ENCODE measurements around the gene ALPK1. TPM values are rescaled to one million over a fixed set of nuclear protein-coding genes. Genes with fewer than 3 reads are reported as not detected.

Gene ALPK1
- total and polyA plus RNA-seq, 2 of the 8 experiments (the other 6 are each of a cell fraction or from before 2014, with no cell fraction given), result 0.08 to 0.43 TPM

DNA sequence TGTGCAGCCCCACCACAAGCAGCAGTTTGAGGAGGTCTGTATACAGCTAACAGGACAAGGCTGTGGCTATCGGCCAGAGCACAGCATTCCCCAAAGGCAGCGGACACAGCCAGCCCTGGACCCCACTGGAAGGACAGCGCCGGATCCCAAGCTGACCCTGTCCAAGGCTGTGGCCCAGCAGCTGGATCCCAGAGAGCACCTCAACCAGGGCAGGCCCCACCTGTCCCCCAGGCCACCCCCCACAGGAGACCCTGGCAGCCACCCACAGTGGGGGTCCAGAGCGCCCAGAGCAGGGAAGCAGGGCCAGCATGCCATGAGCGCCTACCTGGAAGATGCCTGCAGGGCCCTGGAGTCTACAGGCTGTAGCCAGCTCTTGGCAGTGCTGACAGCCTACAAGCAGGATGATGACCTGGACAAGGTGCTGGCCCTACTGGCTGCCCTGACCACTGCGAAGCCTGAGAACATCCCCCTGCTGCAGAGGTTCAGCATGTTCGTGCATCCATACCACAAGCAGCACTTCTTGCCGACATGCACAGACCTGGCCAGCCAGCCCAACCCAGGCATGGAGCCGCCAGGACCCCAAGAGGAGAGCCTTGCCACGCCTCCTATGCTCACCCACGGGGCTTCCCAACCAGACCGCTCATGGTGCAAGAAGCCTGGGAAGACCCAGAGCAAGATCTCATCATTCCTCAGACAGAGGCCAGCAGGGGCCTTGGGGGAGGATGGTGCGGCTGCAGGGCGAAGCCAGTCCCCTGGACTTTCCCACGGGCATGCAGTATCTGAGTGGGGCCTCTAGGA is 62.0 kb downstream of the ALPK1 start:
- Histone ChIP-seq H3K4ac (replicated peaks; ENCODE audit: insufficient read length, low read depth, low read length) (no peak overlapping the region), H3K9ac (replicated peaks in 1 of 4; ENCODE audit: extremely low read depth in 1 of 4, low read depth in 3 of 4, low read length in 3 of 4) (no peak overlapping the region), H3K23ac (ENCODE audit: insufficient read length) (no peak overlapping the region), H2AFZ (ENCODE audit: low read length) (no peak overlapping the region), H2AK5ac (ENCODE audit: low read depth, low read length) (no peak overlapping the region), H3K4me3 (ENCODE audit: extremely low read depth in 1 of 4, insufficient read depth in 2 of 4, low read depth in 3 of 4, low read length in 4 of 4) (no peak overlapping the region), H3K23me2 (ENCODE audit: low read depth, low read length) (no peaks in the 10 kb centered on the region), H3K18ac (ENCODE audit: extremely low read depth, low read length) (no peak overlapping the region), H3K27ac (ENCODE audit: low read depth, low read length) (no peak overlapping the region), H3K79me2 (ENCODE audit: control insufficient read depth in 1 of 2, insufficient read depth in 2 of 2, low read length in 2 of 2) (no peaks in the 10 kb centered on the region), H2BK120ac (replicated peaks; ENCODE audit: low read depth, low read length) (no peak overlapping the region), H4K20me1 (replicated peaks in 1 of 2; ENCODE audit: control insufficient read depth in 1 of 2, insufficient read depth in 2 of 2, low read length in 2 of 2) (no peaks in the 10 kb centered on the region), H3K79me1 (ENCODE audit: low read depth, low read length) (no peaks in the 10 kb centered on the region), H2BK12ac (ENCODE audit: low read depth, low read length) (no peak overlapping the region), H3K36me3 (ENCODE audit: control insufficient read depth in 2 of 4, insufficient read depth in 4 of 4, low read length in 3 of 4) (no peaks in the 10 kb centered on the region), H3K56ac (replicated peaks; ENCODE audit: insufficient read length, low read depth, low read length) (no peak overlapping the region), H3K4me1 (replicated peaks in 1 of 4; ENCODE audit: control insufficient read depth in 3 of 4, insufficient read depth in 4 of 4, low read length in 3 of 4) (peaks cover 3 to 10% (median 6%) of the 10 kb centered on the region in 4 experiments; a peak in 6 of 7 replicates), H2BK15ac (ENCODE audit: low read length) (no peak overlapping the region), H4K5ac (ENCODE audit: insufficient read length, low read depth, low read length) (no peak overlapping the region), H2BK5ac (ENCODE audit: low read depth, low read length) (no peak overlapping the region), H3K14ac (ENCODE audit: insufficient read length) (no peak overlapping the region), H3K4me2 (ENCODE audit: insufficient read depth in 1 of 2, low read depth in 2 of 2, low read length in 2 of 2) (no peak overlapping the region), H3K9me3 (ENCODE audit: insufficient read depth in 2 of 2, low read depth in 1 of 2, low read length in 1 of 2) (no peaks in the 10 kb centered on the region; a peak in 1 of 4 replicates), H3K27me3 (replicated peaks in 1 of 4; ENCODE audit: control insufficient read depth in 3 of 4, extremely low read depth in 1 of 4, insufficient read depth in 3 of 4, low read length in 3 of 4) (no peaks in the 10 kb centered on the region), H2BK20ac (ENCODE audit: low read length) (no peak overlapping the region), H4K91ac (replicated peaks; ENCODE audit: insufficient read length, low read length) (no peak overlapping the region), H4K8ac (ENCODE audit: extremely low read depth, insufficient read depth, low read length) (no peak overlapping the region)
- ChIA-PET POLR2A (ENCODE audit: partially characterized antibody) (no interaction called here), CTCF (ENCODE audit: partially characterized antibody) (interaction anchor here (1.1 to 3.4 kb wide), 7 partner anchors 9 to 36 kb away, joined by 4 to 23 read pairs (median 7); no protein-coding TSS in a partner anchor)
- 93% methylated on average over 16 of the region's 16 CpGs; no CpG with 5 or more reads in 1 of the 2 experiments for whole genome bisulfite sequencing, 2 experiments (ENCODE audit: extremely low coverage in 1 of 2, insufficient coverage in 1 of 2, insufficient read length in 1 of 2, insufficient replicate concordance in 2 of 2, low coverage in 1 of 2, low lambda C conversion rate in 2 of 2, missing lambda C conversion rate in 1 of 2)
- DNase-seq (ENCODE audit: low read depth in 1 of 2, low spot score in 2 of 2) (no peak), FAIRE-seq (no peak)
- TF ChIP-seq, protein P1, sequence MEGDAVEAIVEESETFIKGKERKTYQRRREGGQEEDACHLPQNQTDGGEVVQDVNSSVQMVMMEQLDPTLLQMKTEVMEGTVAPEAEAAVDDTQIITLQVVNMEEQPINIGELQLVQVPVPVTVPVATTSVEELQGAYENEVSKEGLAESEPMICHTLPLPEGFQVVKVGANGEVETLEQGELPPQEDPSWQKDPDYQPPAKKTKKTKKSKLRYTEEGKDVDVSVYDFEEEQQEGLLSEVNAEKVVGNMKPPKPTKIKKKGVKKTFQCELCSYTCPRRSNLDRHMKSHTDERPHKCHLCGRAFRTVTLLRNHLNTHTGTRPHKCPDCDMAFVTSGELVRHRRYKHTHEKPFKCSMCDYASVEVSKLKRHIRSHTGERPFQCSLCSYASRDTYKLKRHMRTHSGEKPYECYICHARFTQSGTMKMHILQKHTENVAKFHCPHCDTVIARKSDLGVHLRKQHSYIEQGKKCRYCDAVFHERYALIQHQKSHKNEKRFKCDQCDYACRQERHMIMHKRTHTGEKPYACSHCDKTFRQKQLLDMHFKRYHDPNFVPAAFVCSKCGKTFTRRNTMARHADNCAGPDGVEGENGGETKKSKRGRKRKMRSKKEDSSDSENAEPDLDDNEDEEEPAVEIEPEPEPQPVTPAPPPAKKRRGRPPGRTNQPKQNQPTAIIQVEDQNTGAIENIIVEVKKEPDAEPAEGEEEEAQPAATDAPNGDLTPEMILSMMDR (IDR thresholded peaks at IDR 0.05; ENCODE audit: control extremely low read depth in 1 of 3, insufficient read depth in 1 of 3, low read depth in 1 of 3, low read length in 3 of 3), result no peak
- TF ChIP-seq JUN (IDR thresholded peaks at IDR 0.05; ENCODE audit: low read depth, low read length) (no peak), PHF8 (conservative IDR thresholded peaks at IDR 0.05; ENCODE audit: low read depth, low read length) (no peak), CHD1 (IDR thresholded peaks at IDR 0.05; ENCODE audit: low read depth, low read length) (no peak), SP4 (IDR thresholded peaks at IDR 0.05; ENCODE audit: low read length) (no peak), SAP30 (IDR thresholded peaks at IDR 0.05; ENCODE audit: insufficient read depth, insufficient replicate concordance, low read length) (no peak), CTBP2 (IDR thresholded peaks at IDR 0.05; ENCODE audit: borderline replicate concordance, insufficient read depth, insufficient read length, low read length) (no peak), KDM5A (IDR thresholded peaks at IDR 0.05; ENCODE audit: low read length) (no peak), SIX5 (IDR thresholded peaks at IDR 0.05; ENCODE audit: low read depth, low read length) (no peak), KDM1A (IDR thresholded peaks at IDR 0.05; ENCODE audit: borderline replicate concordance, low read length) (no peak)
